ENCODE measurements around the gene CCNB1.
"Not testable (repeated sequence)": the region's sequence is repeated elsewhere in the genome, so short reads cannot be mapped to it uniquely, and the experiment has no call there.

CCNB1 gene

GRCh38 chr5:69148981-69149675 is 17.8 kb upstream of the CCNB1 start:
- Histone ChIP-seq H3K4me3 (ENCODE audit: low read length) (no peak overlapping the region), H3K4me1 (ENCODE audit: control insufficient read depth, low read depth, low read length) (no peaks in the 10 kb centered on the region), H3K9me3 (ENCODE audit: control insufficient read depth, low read depth, low read length) (no peaks in the 10 kb centered on the region), H3K9ac (ENCODE audit: low read length) (no peak overlapping the region), H3K27me3 (ENCODE audit: control insufficient read depth, insufficient read depth, low read length) (no peaks in the 10 kb centered on the region), H3K27ac (ENCODE audit: low read length) (no peak overlapping the region), H3K36me3 (ENCODE audit: control insufficient read depth, low read depth, low read length) (no peaks in the 10 kb centered on the region)

- no peaks in the 10 kb centered on the region for H3K36me3 ChIP-seq (ENCODE audit: control insufficient read depth, low read depth, low read length)
- H3K4me1 ChIP-seq (ENCODE audit: control insufficient read depth, low read depth, low read length) = no peaks in the 10 kb centered on the region
- H3K9ac ChIP-seq (ENCODE audit: low read length) = no peak overlapping the region
- H3K27me3 ChIP-seq (ENCODE audit: control insufficient read depth, insufficient read depth, low read length) = no peaks in the 10 kb centered on the region
- H3K4me3 ChIP-seq (ENCODE audit: low read length) = no peak overlapping the region
- H3K27ac ChIP-seq (ENCODE audit: low read length) = no peak overlapping the region
- no peaks in the 10 kb centered on the region for H3K9me3 ChIP-seq (ENCODE audit: control insufficient read depth, low read depth, low read length)
These were observed 17.3 kb upstream of the CCNB1 start for GRCh38 chr5:69149676-69150010.

- Histone ChIP-seq H3K9me3 (ENCODE audit: control insufficient read depth, low read depth, low read length) (no peaks in the 10 kb centered on the region), H3K36me3 (ENCODE audit: control insufficient read depth, low read depth, low read length) (no peaks in the 10 kb centered on the region), H3K27ac (ENCODE audit: low read length) (no peak overlapping the region), H3K9ac (ENCODE audit: low read length) (no peak overlapping the region), H3K27me3 (ENCODE audit: control insufficient read depth, insufficient read depth, low read length) (no peaks in the 10 kb centered on the region), H3K4me1 (ENCODE audit: control insufficient read depth, low read depth, low read length) (no peaks in the 10 kb centered on the region), H3K4me3 (ENCODE audit: low read length) (no peak overlapping the region)
These were observed 14.2 kb upstream of the CCNB1 start for GRCh38 chr5:69152731-69153130.

GRCh38 chr5:69156456-69156855 is 10.5 kb upstream of the CCNB1 start:
- Histone ChIP-seq H3K9ac (ENCODE audit: low read length) (no peak overlapping the region), H3K27me3 (ENCODE audit: control insufficient read depth, insufficient read depth, low read length) (no peaks in the 10 kb centered on the region), H3K27ac (ENCODE audit: low read length) (no peak overlapping the region), H3K4me1 (ENCODE audit: control insufficient read depth, low read depth, low read length) (no peaks in the 10 kb centered on the region), H3K4me3 (ENCODE audit: low read length) (no peak overlapping the region), H3K36me3 (ENCODE audit: control insufficient read depth, low read depth, low read length) (no peaks in the 10 kb centered on the region), H3K9me3 (ENCODE audit: control insufficient read depth, low read depth, low read length) (no peaks in the 10 kb centered on the region)

GRCh38 chr5:69158039-69158438 is 8.9 kb upstream of the CCNB1 start:
- no peak overlapping the region for H3K9ac ChIP-seq (ENCODE audit: low read length)

GRCh38 chr5:69160651-69161050 is 6.3 kb upstream of the CCNB1 start:
- Histone ChIP-seq H3K27ac (ENCODE audit: low read length) (no peak overlapping the region), H3K4me3 (ENCODE audit: low read length) (no peak overlapping the region), H3K4me1 (ENCODE audit: control insufficient read depth, low read depth, low read length) (no peaks in the 10 kb centered on the region), H3K27me3 (ENCODE audit: control insufficient read depth, insufficient read depth, low read length) (no peaks in the 10 kb centered on the region), H3K36me3 (ENCODE audit: control insufficient read depth, low read depth, low read length) (no peaks in the 10 kb centered on the region), H3K9me3 (ENCODE audit: control insufficient read depth, low read depth, low read length) (no peaks in the 10 kb centered on the region), H3K9ac (ENCODE audit: low read length) (no peak overlapping the region)

More at GRCh38 chr5:69158039-69158438, 8.9 kb upstream of the CCNB1 start:
- H3K27ac ChIP-seq (ENCODE audit: low read length) = no peak overlapping the region
- no peak overlapping the region for H3K4me3 ChIP-seq (ENCODE audit: low read length)
- H3K4me1 ChIP-seq (ENCODE audit: control insufficient read depth, low read depth, low read length) = no peaks in the 10 kb centered on the region
- H3K27me3 ChIP-seq (ENCODE audit: control insufficient read depth, insufficient read depth, low read length) = no peaks in the 10 kb centered on the region
- H3K9me3 ChIP-seq (ENCODE audit: control insufficient read depth, low read depth, low read length) = no peaks in the 10 kb centered on the region
- no peaks in the 10 kb centered on the region for H3K36me3 ChIP-seq (ENCODE audit: control insufficient read depth, low read depth, low read length)

GRCh38 chr5:69167493-69167855 is 524 bp downstream of the CCNB1 start:
- Histone ChIP-seq H3K4me3 (ENCODE audit: low read length) (peak overlapping the region; percentile 82), H3K9me3 (ENCODE audit: control insufficient read depth, low read depth, low read length) (no peaks in the 10 kb centered on the region), H3K27me3 (ENCODE audit: control insufficient read depth, insufficient read depth, low read length) (no peaks in the 10 kb centered on the region), H3K36me3 (ENCODE audit: control insufficient read depth, low read depth, low read length) (peaks cover 42% of the 10 kb centered on the region), H3K27ac (ENCODE audit: low read length) (peak overlapping the region; percentile 85), H3K4me1 (ENCODE audit: control insufficient read depth, low read depth, low read length) (peaks cover 14% of the 10 kb centered on the region), H3K9ac (ENCODE audit: low read length) (peak overlapping the region; percentile 91)

- peaks cover 46% of the 10 kb centered on the region for H3K36me3 ChIP-seq (ENCODE audit: control insufficient read depth, low read depth, low read length)
- peak overlapping the region; percentile 85 for H3K27ac ChIP-seq (ENCODE audit: low read length)
- H3K4me1 ChIP-seq (ENCODE audit: control insufficient read depth, low read depth, low read length) = peaks cover 14% of the 10 kb centered on the region
- H3K9me3 ChIP-seq (ENCODE audit: control insufficient read depth, low read depth, low read length) = no peaks in the 10 kb centered on the region
- H3K9ac ChIP-seq (ENCODE audit: low read length) = peak overlapping the region; percentile 91
- H3K27me3 ChIP-seq (ENCODE audit: control insufficient read depth, insufficient read depth, low read length) = no peaks in the 10 kb centered on the region
- H3K4me3 ChIP-seq (ENCODE audit: low read length) = peak overlapping the region; percentile 82
These were observed 979 bp downstream of the CCNB1 start for GRCh38 chr5:69167929-69168328.

- no peak overlapping the region for H3K4me3 ChIP-seq (ENCODE audit: low read length)
- H3K4me1 ChIP-seq (ENCODE audit: control insufficient read depth, low read depth, low read length) = peaks cover 14% of the 10 kb centered on the region
- H3K9ac ChIP-seq (ENCODE audit: low read length) = no peak overlapping the region
- no peak overlapping the region for H3K27ac ChIP-seq (ENCODE audit: low read length)
- H3K9me3 ChIP-seq (ENCODE audit: control insufficient read depth, low read depth, low read length) = no peaks in the 10 kb centered on the region
- H3K36me3 ChIP-seq (ENCODE audit: control insufficient read depth, low read depth, low read length) = peaks cover 72% of the 10 kb centered on the region
- H3K27me3 ChIP-seq (ENCODE audit: control insufficient read depth, insufficient read depth, low read length) = no peaks in the 10 kb centered on the region
These were observed 3.5 kb downstream of the CCNB1 start for GRCh38 chr5:69170495-69170894.

GRCh38 chr5:69170969-69171368 is 4.0 kb downstream of the CCNB1 start:
- Histone ChIP-seq H3K4me1 (ENCODE audit: control insufficient read depth, low read depth, low read length) (peaks cover 14% of the 10 kb centered on the region), H3K4me3 (ENCODE audit: low read length) (no peak overlapping the region), H3K9ac (ENCODE audit: low read length) (no peak overlapping the region), H3K27me3 (ENCODE audit: control insufficient read depth, insufficient read depth, low read length) (no peaks in the 10 kb centered on the region), H3K36me3 (ENCODE audit: control insufficient read depth, low read depth, low read length) (peaks cover 76% of the 10 kb centered on the region), H3K9me3 (ENCODE audit: control insufficient read depth, low read depth, low read length) (no peaks in the 10 kb centered on the region), H3K27ac (ENCODE audit: low read length) (no peak overlapping the region)

GRCh38 chr5:69181659-69182293 is 14.8 kb downstream of the CCNB1 start:
- not testable (repeated sequence) for H3K4me1 ChIP-seq (ENCODE audit: control insufficient read depth, low read depth, low read length)
- peaks cover 18% of the 10 kb centered on the region for H3K36me3 ChIP-seq (ENCODE audit: control insufficient read depth, low read depth, low read length)

GRCh38 chr5:69184621-69185020 is 17.7 kb downstream of the CCNB1 start:
- no peak overlapping the region for H3K9ac ChIP-seq (ENCODE audit: low read length)
- no peak overlapping the region for H3K4me3 ChIP-seq (ENCODE audit: low read length)
- H3K27ac ChIP-seq (ENCODE audit: low read length) = no peak overlapping the region
- H3K36me3 ChIP-seq (ENCODE audit: control insufficient read depth, low read depth, low read length) = no peaks in the 10 kb centered on the region
- peaks cover 5% of the 10 kb centered on the region for H3K4me1 ChIP-seq (ENCODE audit: control insufficient read depth, low read depth, low read length)
- H3K9me3 ChIP-seq (ENCODE audit: control insufficient read depth, low read depth, low read length) = no peaks in the 10 kb centered on the region
- H3K27me3 ChIP-seq (ENCODE audit: control insufficient read depth, insufficient read depth, low read length) = no peaks in the 10 kb centered on the region

More at GRCh38 chr5:69181659-69182293, 14.8 kb downstream of the CCNB1 start:
- not testable (repeated sequence) for H3K27ac ChIP-seq (ENCODE audit: low read length); H3K9ac ChIP-seq (ENCODE audit: low read length); H3K4me3 ChIP-seq (ENCODE audit: low read length); H3K27me3 ChIP-seq (ENCODE audit: control insufficient read depth, insufficient read depth, low read length); H3K9me3 ChIP-seq (ENCODE audit: control insufficient read depth, low read depth, low read length)

Measured in iPS-18a (cell line).